AG04449 (cell line): Measurements from ENCODE around the gene PTPN14.
A peak's percentile ranks its signal among the peaks of the same experiment; 100 is the strongest.

Experiments used
- CTCF ChIA-PET: fragments of 350-600 bp; formaldehyde crosslinking; extraction: SDS; loops from one replicate; lab custom pipeline; 2021; ENCODE audit warnings: antibody characterized with exemption; lab: Yijun Ruan, JAX
- POLR2A ChIA-PET: fragments of 400-600, 350-600 bp; formaldehyde crosslinking; extraction: SDS; loops from one replicate; lab custom pipeline; 2020; ENCODE audit warnings: antibody characterized with exemption, inconsistent platforms; lab: Yijun Ruan, JAX
- DNase-seq: peaks from one replicate; pipeline ENCODE4 v3.0.0-alpha.2; 2010; ENCODE audit warnings: low read depth, low spot score
- H3K4me3 ChIP-seq: 2 replicates; pipeline ENCODE4 v1.5.1; 2011; ENCODE audit warnings: low read depth, mild to moderate bottlenecking, control low read depth, low read length
- TF ChIP-seq, protein P1 (sequence below): IDR thresholded peaks from one replicate; pipeline ENCODE4 v1.5.1; 2011; ENCODE audit warnings: mild to moderate bottlenecking, moderate library complexity, low read length, control low read depth, inconsistent platforms; ENCODE audit not compliant: insufficient read depth; ENCODE audit errors: missing control alignments

The PTPN14 gene

DNA sequence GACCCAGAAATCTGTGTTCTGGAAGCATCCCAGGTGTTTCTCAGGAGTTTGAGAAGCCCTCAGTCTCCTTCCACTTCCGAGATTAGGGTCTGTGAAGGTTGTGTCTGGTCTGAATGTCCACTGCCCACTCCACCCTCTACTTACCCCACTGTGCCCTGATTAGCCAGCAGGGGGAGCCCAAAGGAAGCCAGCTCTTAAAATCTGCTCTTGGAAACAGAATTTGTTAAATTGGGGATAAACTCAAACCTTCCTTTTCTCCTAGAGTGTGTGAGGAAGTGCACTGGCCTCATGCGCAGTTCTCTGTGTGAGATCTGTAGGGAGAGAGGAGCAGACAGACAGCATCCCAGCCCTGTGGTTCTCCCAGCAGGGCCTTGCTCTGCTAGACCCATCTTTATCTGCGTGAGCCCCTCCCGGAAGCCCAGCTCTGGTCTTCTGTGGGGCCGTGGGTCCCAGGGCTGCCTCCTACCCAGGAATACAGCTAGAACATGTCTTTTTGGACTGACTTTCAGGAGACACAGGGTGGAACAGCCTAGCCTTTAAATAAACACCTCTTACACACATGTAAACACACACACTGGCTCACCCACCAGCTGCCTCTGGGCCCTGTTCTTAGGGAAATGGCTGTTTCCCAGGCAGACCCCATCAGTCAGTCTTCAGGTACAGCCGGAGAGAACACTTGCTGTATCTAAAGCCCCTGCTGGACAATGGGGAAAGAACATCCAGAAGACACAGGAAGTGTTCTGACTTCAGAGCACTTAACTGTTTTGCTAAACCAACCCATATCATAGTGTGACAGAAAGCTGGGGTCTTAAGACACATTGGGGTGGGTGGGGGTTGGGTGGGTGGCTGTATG, 218.2 kb downstream of the PTPN14 start:
- no peak overlapping the region for H3K4me3 ChIP-seq
- POLR2A ChIA-PET = interaction anchor here (0.8 kb wide), 1 partner anchor 249 kb away, joined by 3 read pairs; no protein-coding TSS in a partner anchor
- CTCF ChIA-PET = interaction anchor here (0.6 to 20.0 kb wide), 79 partner anchors 8 to 1211 kb away, joined by 3 to 584 read pairs (median 8); partner anchors contain the start of genes CENPF and PTPN14
- no peak for DNase-seq
- TF ChIP-seq, protein P1, sequence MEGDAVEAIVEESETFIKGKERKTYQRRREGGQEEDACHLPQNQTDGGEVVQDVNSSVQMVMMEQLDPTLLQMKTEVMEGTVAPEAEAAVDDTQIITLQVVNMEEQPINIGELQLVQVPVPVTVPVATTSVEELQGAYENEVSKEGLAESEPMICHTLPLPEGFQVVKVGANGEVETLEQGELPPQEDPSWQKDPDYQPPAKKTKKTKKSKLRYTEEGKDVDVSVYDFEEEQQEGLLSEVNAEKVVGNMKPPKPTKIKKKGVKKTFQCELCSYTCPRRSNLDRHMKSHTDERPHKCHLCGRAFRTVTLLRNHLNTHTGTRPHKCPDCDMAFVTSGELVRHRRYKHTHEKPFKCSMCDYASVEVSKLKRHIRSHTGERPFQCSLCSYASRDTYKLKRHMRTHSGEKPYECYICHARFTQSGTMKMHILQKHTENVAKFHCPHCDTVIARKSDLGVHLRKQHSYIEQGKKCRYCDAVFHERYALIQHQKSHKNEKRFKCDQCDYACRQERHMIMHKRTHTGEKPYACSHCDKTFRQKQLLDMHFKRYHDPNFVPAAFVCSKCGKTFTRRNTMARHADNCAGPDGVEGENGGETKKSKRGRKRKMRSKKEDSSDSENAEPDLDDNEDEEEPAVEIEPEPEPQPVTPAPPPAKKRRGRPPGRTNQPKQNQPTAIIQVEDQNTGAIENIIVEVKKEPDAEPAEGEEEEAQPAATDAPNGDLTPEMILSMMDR = peak; percentile 82

- no peak for DNase-seq
- TF ChIP-seq, protein P1 = peak; percentile 89
- ChIA-PET POLR2A (interaction anchor here (0.5 to 1.0 kb wide), 2 partner anchors 14 to 118 kb away, joined by 4 to 8 read pairs; no protein-coding TSS in a partner anchor), CTCF (interaction anchor here (0.7 to 20.0 kb wide), 80 partner anchors 8 to 1275 kb away, joined by 3 to 584 read pairs (median 8); partner anchors contain the start of genes CENPF and PTPN14)
- no peak overlapping the region for H3K4me3 ChIP-seq
Observed at GRCh38 chr1:214331827-214332423, 219.5 kb downstream of the PTPN14 start.

DNA sequence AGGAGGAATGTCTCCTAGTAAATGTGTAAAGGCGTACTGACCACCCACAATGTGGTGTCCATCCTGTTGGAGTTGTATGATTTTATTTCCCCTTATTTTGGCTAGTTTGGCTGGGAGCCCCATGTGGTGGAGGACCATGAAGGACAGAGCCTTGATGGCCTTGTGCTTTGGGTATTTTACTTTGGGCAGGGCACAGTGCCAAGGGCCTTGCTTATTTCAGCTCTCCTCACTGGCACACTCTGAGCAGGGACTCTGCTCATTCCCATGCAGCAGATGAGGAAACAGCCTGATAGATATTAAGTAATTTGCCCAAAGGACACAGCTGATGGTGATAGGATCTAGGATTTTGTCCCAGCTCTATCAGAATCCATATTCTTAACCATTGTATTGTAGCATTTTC, 220.2 kb downstream of the PTPN14 start:
- ChIA-PET POLR2A (interaction anchor here (1.0 kb wide), 1 partner anchor 117 kb away, joined by 4 read pairs; no protein-coding TSS in a partner anchor), CTCF (interaction anchor here (0.8 to 20.0 kb wide), 46 partner anchors 10 to 1276 kb away, joined by 3 to 584 read pairs (median 18); partner anchors contain the start of genes CENPF and PTPN14)
- no peak for DNase-seq
- H3K4me3 ChIP-seq = no peak overlapping the region
- TF ChIP-seq, protein P1 = no peak

DNA sequence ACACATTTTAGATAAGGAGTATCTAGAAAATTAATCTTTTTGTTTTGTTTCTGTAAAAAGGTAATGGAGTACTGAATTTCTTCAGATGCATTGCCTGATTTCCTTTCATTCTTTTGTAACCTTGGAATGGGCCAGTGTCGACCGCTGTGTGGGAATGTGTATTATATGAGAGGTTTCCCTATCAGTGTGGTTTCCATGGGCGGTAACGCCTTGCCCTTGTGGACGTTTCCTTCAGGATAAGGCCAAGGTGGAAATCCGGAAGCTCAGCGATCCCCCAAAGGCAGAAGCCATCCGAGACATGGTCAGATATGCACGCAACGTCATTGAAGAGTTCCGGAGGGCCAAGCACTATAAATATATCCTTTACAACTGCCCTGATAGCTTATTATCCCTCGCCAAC, 220.7 kb downstream of the PTPN14 start:
- ChIA-PET CTCF (interaction anchor here (0.9 to 20.0 kb wide), 34 partner anchors 11 to 1211 kb away, joined by 3 to 584 read pairs (median 22); partner anchors contain the start of gene CENPF), POLR2A (no interaction called here)
- TF ChIP-seq, protein P1 = no peak
- no peak overlapping the region for H3K4me3 ChIP-seq
- DNase-seq = no peak

GRCh38 chr1:214330222-214330621, 221.2 kb downstream of the PTPN14 start:
- DNase-seq = no peak
- ChIA-PET POLR2A (no interaction called here), CTCF (interaction anchor here (0.9 to 20.0 kb wide), 27 partner anchors 11 to 1211 kb away, joined by 3 to 584 read pairs (median 24); partner anchors contain the start of gene PTPN14)
- no peak overlapping the region for H3K4me3 ChIP-seq
- TF ChIP-seq, protein P1 = no peak
